ENCODE data around the gene YDJC. TPM values are rescaled to one million over a fixed set of nuclear protein-coding genes. Genes with fewer than 3 reads are reported as not detected.
"Not testable (repeated sequence)": the region's sequence is repeated elsewhere in the genome, so short reads cannot be mapped to it uniquely, and the experiment has no call there.

Gene YDJC
- 28.4 and 57.4 TPM in 2 replicates for total RNA-seq (2014; rRNA removed; shearing (Covaris generic))

- DNase-seq (ENCODE audit: low read depth), result peak; percentile 84
Observed at GRCh38 chr22:21629255-21630149, at the start of gene YDJC. TSS of gene YDJC (minus strand) at chr22:21630022. CDS start at chr22:21630014, 8 bp downstream.

GRCh38 chr22:21679383-21679782 lies 49.6 kb upstream of the YDJC start:
- DNase-seq (ENCODE audit: low read depth), result no peak

- not testable (repeated sequence) for DNase-seq (ENCODE audit: low read depth)
Observed at GRCh38 chr22:21678842-21679241, 49.0 kb upstream of the YDJC start.

- DNase-seq (ENCODE audit: low read depth), result no peak
Observed at GRCh38 chr22:21677606-21678443, 48.0 kb upstream of the YDJC start.

GRCh38 chr22:21674638-21675245 lies 44.9 kb upstream of the YDJC start:
- no peak for DNase-seq (ENCODE audit: low read depth)

- DNase-seq (ENCODE audit: low read depth), result no peak
Observed at GRCh38 chr22:21673534-21674321, 43.9 kb upstream of the YDJC start.

- no peak for DNase-seq (ENCODE audit: low read depth)
Observed at GRCh38 chr22:21672107-21672629, 42.3 kb upstream of the YDJC start.

GRCh38 chr22:21669026-21669425 lies 39.2 kb upstream of the YDJC start:
- DNase-seq (ENCODE audit: low read depth), result no peak

- no peak for DNase-seq (ENCODE audit: low read depth)
Observed at GRCh38 chr22:21666786-21667185, 37.0 kb upstream of the YDJC start.

GRCh38 chr22:21665047-21665851 lies 35.4 kb upstream of the YDJC start:
- DNase-seq (ENCODE audit: low read depth), result no peak

- DNase-seq (ENCODE audit: low read depth), result no peak
Observed at GRCh38 chr22:21663738-21664137, 33.9 kb upstream of the YDJC start.

GRCh38 chr22:21661991-21662390 lies 32.2 kb upstream of the YDJC start:
- no peak for DNase-seq (ENCODE audit: low read depth)

- DNase-seq (ENCODE audit: low read depth), result no peak
Observed at GRCh38 chr22:21660904-21661303, 31.1 kb upstream of the YDJC start.

- DNase-seq (ENCODE audit: low read depth), result no peak
Observed at GRCh38 chr22:21659864-21660525, 30.2 kb upstream of the YDJC start.

GRCh38 chr22:21657360-21658032 lies 27.7 kb upstream of the YDJC start:
- DNase-seq (ENCODE audit: low read depth), result peak; percentile 70

- no peak for DNase-seq (ENCODE audit: low read depth)
Observed at GRCh38 chr22:21657020-21657359, 27.2 kb upstream of the YDJC start.

GRCh38 chr22:21652547-21653545 lies 23.0 kb upstream of the YDJC start:
- DNase-seq (ENCODE audit: low read depth), result no peak

GRCh38 chr22:21652010-21652546 lies 22.3 kb upstream of the YDJC start:
- peak; percentile 84 for DNase-seq (ENCODE audit: low read depth)

Measured in M059J (cell line).